ENCODE data around the gene ALKAL2. TPM values are rescaled to one million over a fixed set of nuclear protein-coding genes. Genes with fewer than 3 reads are reported as not detected.

ALKAL2 gene
- total RNA-seq, 1 donor from 2014 or later, result not detected

DNA sequence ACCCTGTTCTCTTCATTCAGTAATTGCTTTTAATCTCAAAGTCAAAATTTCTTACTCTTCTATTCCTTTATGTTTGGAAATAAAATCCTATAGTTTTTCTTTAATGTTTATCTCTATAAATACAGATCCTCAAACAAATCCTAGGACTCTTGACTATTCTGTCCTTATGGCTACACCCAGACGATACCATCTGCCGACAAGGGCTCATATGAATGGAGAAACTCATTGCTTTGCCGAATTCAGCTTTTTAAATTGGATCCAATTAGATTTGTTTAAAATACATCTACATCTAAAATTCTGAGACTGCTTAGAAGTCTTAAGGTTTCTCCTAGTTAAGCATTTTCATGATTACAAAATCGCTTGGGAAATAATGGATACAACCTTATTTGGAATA lies 9.0 kb downstream of the ALKAL2 start:
- no peak for DNase-seq
- ATAC-seq (ENCODE audit: poor library complexity), result no peak
- intact Hi-C loops (cut with DNase I), result no loop called here

DNA sequence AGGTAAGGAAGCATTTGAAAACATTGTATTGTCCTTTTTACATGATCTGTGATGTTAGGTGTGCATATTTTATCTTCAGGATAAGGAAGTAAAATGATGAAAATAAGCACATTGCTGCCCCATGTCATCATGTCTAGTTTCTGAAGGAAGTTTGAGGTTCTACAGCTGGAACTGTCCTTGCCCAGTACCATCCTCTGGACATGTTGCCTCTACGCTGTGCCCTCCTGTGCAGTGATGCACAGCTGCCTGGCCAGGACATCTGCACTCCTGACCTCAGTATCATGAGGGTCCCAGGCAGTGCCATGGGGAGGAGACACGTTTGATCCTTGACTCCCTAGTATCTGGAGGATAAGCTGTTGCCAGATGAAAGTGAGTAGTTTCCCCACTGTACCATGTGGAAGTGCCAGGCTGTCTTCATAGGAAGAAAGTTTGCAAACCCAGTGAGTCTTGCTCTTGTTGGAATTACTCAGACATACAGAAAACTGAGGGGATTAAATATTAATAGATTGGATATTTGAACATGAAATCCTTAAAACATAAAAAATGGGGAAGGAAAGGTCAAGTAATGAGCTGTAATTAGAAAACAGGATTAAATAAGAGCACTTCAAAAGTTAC lies 9.5 kb downstream of the ALKAL2 start:
- no peak for DNase-seq

DNA sequence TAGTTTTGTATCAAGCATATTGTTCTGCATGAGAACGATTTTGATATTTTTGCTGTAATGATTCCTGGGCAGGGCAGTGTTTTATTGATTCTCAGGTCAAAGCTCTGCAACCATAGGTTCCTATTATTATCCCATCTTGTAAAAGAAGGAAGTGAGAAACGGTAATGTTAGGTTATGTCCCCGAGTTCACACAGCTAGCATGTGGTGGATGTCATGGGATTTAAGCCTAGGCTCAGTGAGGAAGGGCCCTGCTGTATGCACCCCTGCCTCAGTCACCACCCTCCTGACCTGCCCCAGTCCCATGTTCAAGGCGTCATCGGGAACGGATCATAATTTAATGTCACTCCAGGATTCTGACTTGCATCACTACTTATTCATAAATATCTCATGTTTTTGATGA lies 12.4 kb downstream of the ALKAL2 start:
- intact Hi-C loops (cut with DNase I), result no loop called here
- ATAC-seq (ENCODE audit: poor library complexity) (no peak), DNase-seq (no peak)

More for the DNA sequence above, 9.5 kb downstream of the ALKAL2 start:
- intact Hi-C loops (cut with DNase I), result no loop called here
- no peak for ATAC-seq (ENCODE audit: poor library complexity)

DNA sequence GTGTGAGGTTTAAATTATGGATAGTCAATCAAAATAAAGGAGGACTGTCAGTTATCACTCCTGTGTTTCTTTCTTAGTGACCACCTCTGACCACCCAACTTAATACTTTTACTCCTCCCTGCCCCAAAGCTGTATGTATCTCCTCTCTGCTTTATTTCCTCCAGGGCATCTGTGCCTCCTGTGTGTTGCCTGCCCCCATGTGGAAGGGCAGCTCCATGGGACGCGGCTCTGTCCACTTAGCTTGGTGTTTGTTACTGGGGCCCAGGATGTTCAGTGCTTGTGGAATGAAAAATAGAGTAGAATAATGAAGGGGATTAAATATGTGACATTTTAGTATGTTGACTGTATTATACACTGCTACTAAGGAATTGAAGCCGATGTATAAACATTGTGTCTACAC lies 13.4 kb downstream of the ALKAL2 start:
- DNase-seq, result no peak
- ATAC-seq (ENCODE audit: poor library complexity), result no peak
- intact Hi-C loops (cut with DNase I), result no loop called here

DNA sequence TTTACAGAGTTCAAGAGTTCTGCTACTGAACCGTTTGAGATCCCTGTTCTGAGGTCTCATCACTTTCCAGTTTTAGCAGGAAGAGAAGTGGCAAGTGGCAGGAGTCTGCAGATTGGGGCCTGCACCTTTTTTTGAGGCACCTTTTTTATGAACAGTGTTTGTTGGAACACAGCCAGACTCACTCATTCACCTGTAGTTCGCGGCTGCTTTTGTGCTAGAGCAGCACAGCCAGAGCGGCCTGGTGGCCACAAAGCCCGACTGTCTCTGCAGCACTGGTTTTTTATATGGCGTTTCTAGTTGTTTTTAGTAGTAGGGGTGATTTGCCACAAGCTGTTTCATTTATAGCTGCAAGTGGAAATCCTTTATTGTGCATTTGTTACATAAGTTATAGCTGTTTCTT lies 14.6 kb downstream of the ALKAL2 start:
- intact Hi-C loops (cut with DNase I), result no loop called here
- no peak for ATAC-seq (ENCODE audit: poor library complexity)

DNA sequence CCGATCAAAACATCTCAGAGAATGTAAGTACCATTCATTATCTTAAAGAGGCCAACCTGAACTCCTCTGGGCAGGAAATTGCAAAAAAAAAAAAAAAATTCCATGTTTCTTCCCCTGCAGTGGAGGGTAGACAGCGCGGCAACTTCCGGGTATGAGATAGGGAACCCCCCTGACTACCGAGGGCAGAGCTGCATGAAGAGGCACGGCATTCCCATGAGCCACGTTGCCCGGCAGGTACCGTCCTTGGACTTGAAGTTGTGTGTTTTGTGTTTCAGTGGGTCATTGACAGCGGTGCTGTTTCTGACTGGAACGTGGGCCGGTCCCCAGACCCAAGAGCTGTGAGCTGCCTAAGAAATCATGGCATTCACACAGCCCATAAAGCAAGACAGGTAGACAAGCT lies 16.0 kb downstream of the ALKAL2 start:
- DNase-seq (no peak), ATAC-seq (ENCODE audit: poor library complexity) (no peak)
- intact Hi-C loops (cut with DNase I), result no loop called here

More for the DNA sequence above, 14.6 kb downstream of the ALKAL2 start:
- DNase-seq, result no peak

DNA sequence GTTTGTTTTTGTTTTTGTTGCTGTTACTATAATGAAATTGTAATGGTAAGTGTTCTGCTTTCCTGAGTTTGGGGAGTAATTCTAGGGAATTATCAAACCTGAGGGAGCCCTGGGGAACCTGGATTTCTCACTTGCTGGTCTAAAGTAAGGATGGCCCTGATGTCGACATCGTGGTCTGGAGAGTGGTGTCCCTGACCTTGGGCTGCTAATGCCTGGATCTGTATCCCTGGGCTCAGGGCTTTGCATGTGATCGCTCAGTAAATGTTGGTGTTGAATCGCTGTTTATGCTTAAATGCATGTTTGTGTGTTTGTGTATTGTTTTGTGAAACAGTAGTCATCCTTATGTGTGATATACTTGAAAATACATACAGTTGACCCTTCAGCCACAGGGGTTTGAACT lies 17.0 kb downstream of the ALKAL2 start:
- ATAC-seq (ENCODE audit: poor library complexity), result no peak
- no peak for DNase-seq
- intact Hi-C loops (cut with DNase I), result no loop called here

DNA sequence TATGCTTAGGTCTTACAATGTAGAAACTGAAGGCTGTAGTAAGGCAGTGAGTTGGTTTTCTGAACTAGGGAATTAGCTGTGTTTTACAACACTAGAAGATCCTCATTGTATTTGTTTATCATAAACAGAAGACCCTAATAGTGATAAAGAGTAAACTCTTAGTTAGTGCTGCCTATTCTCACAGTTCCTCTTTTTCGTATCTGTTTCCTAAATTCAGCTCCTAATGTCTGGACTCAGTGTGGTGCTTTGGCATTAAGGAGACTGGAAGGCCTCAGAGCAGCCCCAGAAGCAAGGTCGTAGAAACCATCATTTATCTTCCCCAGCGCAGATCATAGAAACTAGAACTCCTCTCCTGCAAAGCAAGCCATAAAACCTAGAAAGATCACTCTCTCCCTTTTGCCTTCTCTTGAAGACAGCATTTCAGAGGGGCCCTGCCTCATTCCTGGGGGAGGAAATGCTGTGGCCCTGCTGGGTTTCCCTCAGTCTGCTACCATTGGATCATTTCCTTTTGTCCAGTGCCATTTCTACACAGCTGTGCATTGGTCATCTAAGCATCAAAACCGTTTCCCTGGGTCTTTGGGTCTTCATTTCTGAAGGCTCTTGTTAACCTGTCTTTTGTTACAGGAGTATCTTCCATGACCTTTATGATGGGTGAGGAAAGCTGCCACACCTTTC lies 18.4 kb downstream of the ALKAL2 start:
- intact Hi-C loops (cut with DNase I), result no loop called here
- DNase-seq, result no peak
- ATAC-seq (ENCODE audit: poor library complexity), result no peak

DNA sequence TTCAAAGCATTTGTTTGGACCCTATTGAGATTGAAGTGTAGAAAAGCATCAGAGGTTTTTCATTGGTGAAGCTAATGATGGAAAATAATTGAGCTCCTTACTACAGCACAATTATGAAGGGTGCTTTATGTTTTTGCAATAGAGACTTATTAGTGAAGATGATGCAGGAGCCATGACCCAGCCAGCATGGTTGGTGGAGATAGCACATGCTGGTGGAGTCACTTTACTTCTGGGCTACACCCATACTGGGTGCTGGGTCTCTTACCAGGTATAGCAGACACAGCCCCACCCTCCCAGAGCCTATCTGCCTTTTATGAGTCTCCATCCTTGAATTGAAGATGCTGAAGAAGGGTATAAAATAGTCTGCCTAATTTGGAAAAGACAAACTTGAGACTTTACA lies 19.6 kb downstream of the ALKAL2 start:
- no peak for ATAC-seq (ENCODE audit: poor library complexity)
- DNase-seq, result no peak
- intact Hi-C loops (cut with DNase I), result no loop called here

DNA sequence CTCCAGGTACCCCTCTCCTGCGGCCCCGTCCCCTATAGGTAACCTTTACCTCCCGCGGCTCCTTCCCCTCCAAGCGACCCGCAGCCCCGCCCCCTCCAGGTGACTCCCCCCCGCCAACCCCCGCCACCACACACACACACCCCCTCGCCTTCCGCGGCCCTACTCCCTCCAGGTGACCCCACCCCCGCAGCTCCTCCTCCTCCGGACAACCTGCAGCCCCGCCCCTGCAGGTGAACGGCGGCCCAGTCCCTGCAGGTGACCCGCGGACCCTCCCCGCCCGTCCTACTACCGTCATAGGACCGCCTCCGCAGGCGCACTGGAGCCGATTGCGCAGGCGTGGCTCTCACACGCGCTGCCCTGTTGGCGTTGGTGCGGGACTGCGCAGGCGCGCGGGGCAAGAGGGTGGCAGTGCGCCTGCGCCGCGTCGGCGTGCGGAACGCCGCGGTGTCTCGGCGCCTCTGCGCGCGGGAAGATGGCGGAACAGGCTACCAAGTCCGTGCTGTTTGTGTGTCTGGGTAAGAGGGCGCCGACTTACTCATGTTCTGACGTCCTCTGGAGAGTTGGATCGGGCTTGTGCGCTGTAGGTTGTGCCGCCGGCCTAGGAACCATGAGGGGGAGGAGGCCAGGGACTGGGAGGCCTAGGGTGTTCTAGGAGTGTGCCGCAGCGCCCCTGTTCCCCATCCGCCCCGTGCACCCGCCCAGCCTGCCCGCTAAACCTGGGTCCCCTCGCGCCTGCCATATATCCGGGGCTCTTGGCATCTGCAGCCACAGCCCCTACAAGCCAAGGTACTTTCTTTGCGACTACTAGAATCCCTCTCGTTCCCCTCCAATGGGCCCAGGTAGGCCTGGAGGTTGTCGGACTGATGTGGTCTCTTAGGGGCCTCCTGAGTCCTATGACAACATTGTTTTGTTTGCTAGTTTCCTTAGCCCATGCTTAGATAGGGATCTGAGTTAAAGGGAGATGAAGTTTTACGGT lies 23.1 kb downstream of the ALKAL2 start, which contains the start of gene ACP1:
ACP1 (plus strand) TSS at position 455 of the 976 bp plus-strand sequence; CDS start at position 473, 18 bp downstream.
- peak; percentile 99 for ATAC-seq (ENCODE audit: poor library complexity)

DNA sequence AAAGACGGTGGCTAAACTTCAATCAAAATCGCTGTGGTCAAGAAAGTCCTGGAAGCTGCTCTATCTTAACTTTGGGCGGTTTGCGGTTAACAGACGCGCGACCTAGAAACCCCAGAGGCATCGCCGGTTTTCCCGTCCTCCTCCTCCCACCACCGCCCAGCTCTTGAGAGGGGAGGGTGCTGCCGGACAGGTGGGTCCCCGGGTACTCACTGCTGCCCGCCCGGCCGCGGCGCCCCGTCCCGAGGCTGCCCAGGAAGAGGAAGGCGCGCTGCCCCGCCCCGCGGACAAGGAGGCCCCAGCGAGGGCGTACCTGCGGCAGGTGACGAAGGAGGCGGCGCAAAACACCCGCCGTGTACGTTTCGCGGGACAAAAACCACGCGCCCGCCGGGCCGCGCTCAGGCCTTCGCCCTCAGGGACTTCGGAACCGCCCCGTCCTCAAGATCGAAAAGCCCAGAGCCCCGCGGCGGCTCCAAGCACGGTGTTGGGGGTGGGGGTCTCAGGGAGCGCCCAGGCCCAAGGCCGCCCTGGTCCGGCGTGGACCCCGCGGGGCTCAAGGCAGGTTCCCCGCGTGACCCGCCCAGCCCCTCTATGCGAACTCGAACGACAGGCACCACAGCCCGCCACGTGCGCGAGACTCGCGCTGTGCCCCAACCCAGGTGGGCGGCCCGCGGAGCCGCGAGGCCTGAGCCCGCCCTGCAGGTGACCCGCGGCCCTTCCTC lies 24.0 kb downstream of the ALKAL2 start, which contains the start of gene SH3YL1:
SH3YL1 (minus strand) TSS at position 259 of the 719 bp plus-strand sequence; CDS start at position 211, 48 bp downstream.
- peak; percentile 51 for DNase-seq
- intact Hi-C loops (cut with DNase I), result no loop called here
- ATAC-seq (ENCODE audit: poor library complexity), result peak; percentile 30

More for the DNA sequence above, 23.1 kb downstream of the ALKAL2 start, which contains the start of gene ACP1:
- intact Hi-C loops (cut with DNase I), result no loop called here
- peak; percentile 97 for DNase-seq

DNA sequence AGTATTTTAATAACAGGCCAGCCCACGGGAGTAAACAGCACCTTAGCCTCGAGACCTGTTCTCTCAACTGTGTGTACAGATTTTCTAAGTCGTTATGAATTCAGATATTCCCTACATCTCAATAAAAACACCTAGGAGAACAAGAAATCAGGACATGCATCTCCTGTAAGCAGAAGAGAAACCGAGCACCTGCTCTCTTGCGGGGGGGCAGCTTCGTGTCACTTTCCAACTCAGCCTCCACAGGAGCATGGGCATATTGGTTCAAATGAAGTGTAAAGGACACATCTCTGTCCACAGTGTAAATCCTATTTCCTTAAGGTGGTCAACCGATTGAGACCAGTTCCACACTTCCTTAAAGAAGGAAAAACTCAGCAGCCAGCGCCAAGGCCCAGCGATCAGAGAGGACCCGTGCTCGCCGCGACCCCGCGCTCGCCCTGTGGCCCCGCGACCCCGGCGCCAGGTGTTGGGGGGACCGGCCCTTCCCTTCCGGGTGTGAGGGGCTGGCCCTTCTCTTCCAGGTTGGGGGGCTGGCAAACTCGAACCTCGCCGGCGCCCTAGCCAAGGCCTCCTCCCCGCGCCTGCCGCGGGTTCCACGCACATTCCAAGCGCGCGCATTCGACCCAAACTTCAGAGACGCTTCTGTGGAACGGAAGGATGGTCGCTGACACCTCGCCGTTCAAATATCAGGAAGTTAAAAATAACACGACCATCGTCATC lies 24.7 kb downstream of the ALKAL2 start:
- no peak for ATAC-seq (ENCODE audit: poor library complexity)
- DNase-seq, result no peak
- intact Hi-C loops (cut with DNase I), result no loop called here

DNA sequence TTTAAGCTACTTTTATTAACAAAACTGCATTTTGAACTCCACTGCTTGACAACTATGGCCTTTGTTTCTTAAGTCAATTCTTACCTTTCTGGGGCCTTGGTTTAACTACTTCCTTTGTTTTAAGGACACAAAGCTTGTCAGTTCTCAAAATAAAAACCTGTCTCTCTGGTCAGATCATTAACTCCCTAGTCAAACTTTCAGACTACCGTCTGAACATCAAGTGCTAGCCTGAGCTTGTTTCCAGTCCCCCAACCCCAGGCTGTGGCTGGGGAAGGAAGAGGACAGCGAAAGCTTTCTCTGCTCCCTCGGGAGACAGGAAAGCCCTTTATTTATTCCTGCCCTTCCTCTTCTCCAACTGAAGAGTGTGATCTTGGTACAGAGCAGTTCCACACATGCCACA lies 25.8 kb downstream of the ALKAL2 start:
- ATAC-seq (ENCODE audit: poor library complexity) (no peak), DNase-seq (no peak)
- intact Hi-C loops (cut with DNase I), result no loop called here

DNA sequence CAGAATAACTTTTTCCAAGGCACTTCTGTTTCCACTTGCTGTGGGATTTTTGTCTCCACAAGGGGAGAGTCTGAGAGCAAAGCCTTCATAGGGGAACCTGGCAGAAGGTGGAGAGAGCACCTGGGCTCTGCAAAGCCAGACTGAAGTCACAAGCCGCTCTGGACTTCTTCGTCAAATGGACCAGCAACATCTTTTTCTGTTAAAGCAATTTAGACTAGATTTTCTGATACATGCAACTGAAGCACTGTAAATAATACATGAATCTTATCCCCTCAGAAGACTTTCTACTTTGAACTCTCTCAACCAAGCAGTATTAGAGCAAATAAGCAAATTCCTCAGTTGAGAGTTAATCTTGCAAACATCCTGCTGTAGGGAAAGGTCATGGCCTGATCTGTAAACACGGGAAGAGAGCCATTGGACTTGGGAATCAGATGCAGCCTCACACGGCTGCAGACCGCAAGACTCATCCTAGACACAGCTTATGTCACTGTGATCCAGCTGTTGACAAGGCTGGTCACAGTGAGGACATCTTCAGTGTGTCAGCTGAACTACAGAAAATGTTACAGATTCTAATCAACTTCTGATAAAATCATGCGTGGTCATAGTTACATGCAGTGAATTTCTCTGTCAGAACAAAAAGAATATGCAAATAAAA lies 27.3 kb downstream of the ALKAL2 start:
- intact Hi-C loops (cut with DNase I), result no loop called here
- ATAC-seq (ENCODE audit: poor library complexity) (no peak), DNase-seq (no peak)

DNA sequence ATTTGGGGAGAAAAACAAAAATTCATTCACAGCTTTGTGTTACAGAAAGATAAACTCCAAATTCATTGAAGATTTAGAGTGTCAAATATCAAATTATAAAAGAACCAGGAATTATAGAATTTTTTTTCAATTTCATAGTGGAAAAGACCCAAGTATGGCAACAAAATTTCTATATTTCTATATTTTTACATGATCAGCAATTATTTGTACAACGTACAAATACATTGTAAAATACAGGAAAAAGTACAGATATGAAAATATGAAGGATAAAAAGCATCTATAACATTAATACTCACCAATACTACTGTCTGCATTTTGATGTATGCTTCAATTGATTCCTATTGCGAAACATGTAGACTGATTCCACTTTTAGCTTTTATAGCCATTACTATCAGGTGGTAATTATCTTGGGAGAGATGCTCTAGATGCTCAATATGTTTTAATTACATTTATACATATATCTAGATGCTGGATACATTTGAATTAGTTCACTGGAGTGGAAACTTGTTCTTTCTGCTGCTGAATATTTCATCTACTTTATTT lies 28.0 kb downstream of the ALKAL2 start:
- DNase-seq, result no peak
- no peak for ATAC-seq (ENCODE audit: poor library complexity)
- intact Hi-C loops (cut with DNase I), result no loop called here

DNA sequence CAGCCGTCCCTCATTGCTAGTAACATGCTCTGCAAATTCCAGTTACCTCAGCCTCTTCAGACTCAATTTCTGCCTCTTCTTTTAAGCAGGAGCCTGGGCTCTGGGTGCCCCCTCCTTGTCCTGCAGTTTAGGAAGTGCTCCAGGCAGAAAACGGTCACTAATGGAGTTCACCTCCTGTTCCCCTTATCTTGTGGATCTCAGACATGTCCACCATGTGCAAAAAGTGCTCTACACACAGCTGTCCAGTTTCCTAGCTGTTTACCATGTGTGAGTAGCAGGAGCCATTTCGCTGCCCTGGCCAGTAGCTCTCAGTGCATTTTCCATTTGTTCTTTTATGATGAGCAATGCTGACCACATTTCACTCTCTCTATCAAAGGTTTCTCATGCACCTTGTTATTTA lies 29.0 kb downstream of the ALKAL2 start:
- DNase-seq (no peak), ATAC-seq (ENCODE audit: poor library complexity) (no peak)
- intact Hi-C loops (cut with DNase I), result no loop called here

DNA sequence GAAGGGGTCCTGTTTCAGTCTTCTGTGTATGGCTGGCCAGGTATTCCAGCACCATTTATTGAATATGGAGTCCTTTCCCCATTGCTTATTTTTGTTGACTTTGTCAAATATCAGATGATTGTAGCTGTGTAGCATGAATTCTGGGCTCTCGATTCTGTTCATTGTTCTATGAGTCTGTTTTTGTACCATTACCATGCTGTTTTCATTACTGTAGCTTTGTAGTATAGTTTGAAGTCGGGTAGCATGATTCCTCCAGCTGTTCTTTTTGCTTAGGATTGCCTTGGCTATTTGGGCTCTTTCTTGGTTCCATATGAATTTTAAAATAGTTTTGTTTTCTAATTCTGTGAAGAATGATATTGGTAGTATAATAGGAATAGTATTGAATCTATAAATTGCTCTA lies 30.0 kb downstream of the ALKAL2 start:
- no peak for DNase-seq
- intact Hi-C loops (cut with DNase I), result no loop called here
- ATAC-seq (ENCODE audit: poor library complexity), result no peak
